Esophagus muscularis mucosa (tissue), 4 donors: Measurements from ENCODE around the gene TRAP1. TPM values are rescaled to one million over a fixed set of nuclear protein-coding genes. Genes with fewer than 3 reads are reported as not detected.

Source experiments
- DNase-seq: peaks from one replicate; pipeline ENCODE4 v3.0.0-alpha.2; 2017; ENCODE audit errors: extremely low spot score
- H3K27ac ChIP-seq, 4 donors: fragments of 200-600 bp; sonication (generic); replicated peaks in 1 of 4; 1 replicate in 3 of 4; 2 replicates in 1 of 4; pipeline ENCODE4 v1.5.1; 2016 to 2019; ENCODE audit warnings: mild to moderate bottlenecking in 1 of 4
- H3K27me3 ChIP-seq, 4 donors: fragments of 200-600 bp; sonication (generic); one replicate each; pipeline versions ENCODE4 v1.5.1 to v1.6.0; 2016 to 2019
- H3K36me3 ChIP-seq, 4 donors: fragments of 200-600 bp; sonication (generic); one replicate each; pipeline ENCODE4 v1.5.1; 2016 to 2019
- H3K4me1 ChIP-seq, 4 donors: fragments of 200-600 bp; sonication (generic); one replicate each; pipeline ENCODE4 v1.5.1; 2016 to 2019
- H3K4me3 ChIP-seq, 4 donors: fragments of 200-600 bp; sonication (generic); 1 replicate in 2 of 4; 2 replicates in 2 of 4; pipeline ENCODE4 v1.5.1; 2016 to 2019; ENCODE audit warnings: mild to moderate bottlenecking in 4 of 4, moderate library complexity in 1 of 4
- H3K9me3 ChIP-seq, 4 donors: fragments of 200-600 bp; sonication (generic); 1 replicate in 3 of 4; 2 replicates in 1 of 4; pipeline ENCODE4 v1.5.1; 2016 to 2019
- EP300 ChIP-seq: sonication (generic); formaldehyde crosslinking; IDR thresholded peaks from one replicate; pipeline ENCODE4 v1.6.1; 2017; ENCODE audit warnings: antibody characterized with exemption
- POLR2A ChIP-seq: fragments of 450-650 bp; IDR thresholded peaks from one replicate; pipeline ENCODE4 v1.6.1; 2017; ENCODE audit warnings: antibody characterized with exemption, moderate library complexity, mild to moderate bottlenecking, low read depth
- POLR2AphosphoS5 ChIP-seq, 2 donors: sonication (generic); formaldehyde crosslinking; IDR thresholded peaks; one replicate each; pipeline ENCODE4 v1.6.1; 2017; ENCODE audit warnings: antibody characterized with exemption in 2 of 2
- WGBS: methylation state at CpG from one replicate; pipeline ENCODE4 v1.1.5; 2018; 5-methylcytosine and 5-hydroxymethylcytosine counted together
- intact Hi-C: fragments of 100-400 bp; cut with DNase I; formaldehyde crosslinking; loops from one replicate; pipeline ENCODE4 v1.15.1; 2023
- total RNA-seq, 4 donors: library from RNA; depleted of rRNA; stranded (reverse); fragments of >200 nt; gene quantifications; one replicate each; pipeline versions ENCODE4 v1.1.0 to v1.2.1, GENCODE V29; 2016
- TF ChIP-seq, protein P1 (sequence below), 3 experiments: fragments of 200-600 bp in 2 of 3; fragments of 450-650 bp in 1 of 3; sonication (generic) in 2 of 3; IDR thresholded peaks; one replicate each; pipeline ENCODE4 v1.5.1; 2017 to 2019; ENCODE audit warnings: antibody characterized with exemption in 3 of 3, mild to moderate bottlenecking in 2 of 3, moderate library complexity in 1 of 3

The TRAP1 gene
- total RNA-seq, 4 donors from 2014 or later, result 43.6 to 63.7 (median 46.8) TPM

DNA sequence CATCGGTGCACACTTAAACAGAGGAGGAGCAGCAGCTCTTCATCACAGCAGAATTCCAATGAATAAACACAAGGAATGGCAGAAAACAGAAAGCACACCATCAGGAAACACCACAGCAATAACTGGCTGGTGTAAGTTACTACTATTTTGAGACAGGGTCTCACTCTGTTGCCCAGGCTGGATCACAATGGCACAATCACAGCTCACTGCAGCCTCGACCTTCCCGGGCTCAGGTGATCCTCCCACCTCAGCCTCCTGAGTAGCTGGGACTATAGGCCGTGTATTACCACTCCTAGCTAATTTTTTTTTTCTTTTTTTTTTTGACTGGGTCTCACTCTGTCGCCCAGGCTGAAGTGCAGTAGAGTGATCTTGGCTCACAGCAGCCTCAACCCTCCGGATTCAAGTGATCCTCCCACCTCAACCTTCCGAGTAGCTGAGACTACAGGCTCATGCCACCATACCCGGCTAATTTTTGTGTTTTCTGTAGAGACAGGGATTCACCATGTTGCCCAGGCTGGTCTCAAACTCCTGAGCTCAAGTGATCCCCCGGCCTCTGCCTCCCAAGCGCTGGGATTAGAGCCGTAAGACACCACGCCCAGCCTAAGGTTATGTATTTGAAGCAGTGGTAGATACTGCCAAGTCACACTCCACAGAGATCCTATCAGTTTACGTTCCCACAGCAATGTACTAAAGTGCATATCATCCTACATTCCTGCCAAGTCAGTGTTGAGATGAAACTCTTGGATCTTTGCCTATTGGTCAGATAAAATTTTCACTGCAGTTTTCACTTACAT lies 20.7 kb downstream of the TRAP1 start:
- TF ChIP-seq EP300 (no peak), POLR2A (no peak)
- no peaks in the 10 kb centered on the region for H3K9me3 ChIP-seq
- H3K27ac ChIP-seq, result no peak overlapping the region
- no peak for DNase-seq
- WGBS, result 74% methylated on average over 13 of the region's 13 CpGs
- intact Hi-C loops, result no loop called here
- no peaks in the 10 kb centered on the region for H3K27me3 ChIP-seq
- H3K36me3 ChIP-seq, result peaks cover 0 to 12% (median 2%) of the 10 kb centered on the region in 4 donors
- H3K4me1 ChIP-seq, result peaks cover 0 to 4% (median 0%) of the 10 kb centered on the region in 4 donors
- H3K4me3 ChIP-seq, result no peak overlapping the region

DNA sequence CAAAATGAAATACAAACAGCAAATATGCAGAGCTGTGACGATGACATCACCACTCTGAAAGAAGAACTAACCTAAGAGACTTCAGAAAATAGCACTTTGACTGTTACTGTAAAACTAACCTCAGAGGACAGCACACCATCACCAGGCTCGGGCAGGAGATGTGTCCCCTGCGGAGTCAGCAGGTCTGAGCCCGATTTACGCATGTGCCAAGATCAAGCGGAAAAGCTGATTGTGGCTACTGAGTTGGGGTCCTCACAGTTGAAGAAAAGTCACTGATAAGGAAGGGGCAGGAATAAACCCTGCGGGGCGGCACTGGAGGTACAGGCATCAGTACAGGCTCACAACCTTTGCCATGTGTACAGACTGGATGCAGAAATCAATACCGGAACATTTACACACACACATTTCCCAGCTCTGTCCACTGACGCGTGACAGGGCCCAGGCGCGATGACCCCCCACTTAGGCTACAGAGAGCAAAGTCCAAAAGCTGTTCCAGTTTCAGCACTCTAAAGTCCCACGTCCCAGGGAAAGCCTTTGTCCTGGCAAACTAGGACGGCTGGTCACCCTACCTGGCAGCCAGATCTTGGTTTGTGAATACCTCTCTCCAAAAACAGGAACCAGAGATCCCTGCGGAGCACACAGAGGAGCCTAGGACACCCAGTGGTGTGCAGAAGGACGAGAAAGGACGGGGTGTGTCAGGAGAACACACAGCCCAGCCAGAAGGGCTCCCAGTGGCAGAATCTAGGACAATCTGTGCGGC lies 21.5 kb downstream of the TRAP1 start:
- no peaks in the 10 kb centered on the region for H3K27me3 ChIP-seq
- H3K4me3 ChIP-seq, result no peak overlapping the region
- no peak for TF ChIP-seq POLR2A
- TF ChIP-seq POLR2AphosphoS5 (IDR thresholded peaks at IDR 0.05), result no peak
- TF ChIP-seq, protein P1, sequence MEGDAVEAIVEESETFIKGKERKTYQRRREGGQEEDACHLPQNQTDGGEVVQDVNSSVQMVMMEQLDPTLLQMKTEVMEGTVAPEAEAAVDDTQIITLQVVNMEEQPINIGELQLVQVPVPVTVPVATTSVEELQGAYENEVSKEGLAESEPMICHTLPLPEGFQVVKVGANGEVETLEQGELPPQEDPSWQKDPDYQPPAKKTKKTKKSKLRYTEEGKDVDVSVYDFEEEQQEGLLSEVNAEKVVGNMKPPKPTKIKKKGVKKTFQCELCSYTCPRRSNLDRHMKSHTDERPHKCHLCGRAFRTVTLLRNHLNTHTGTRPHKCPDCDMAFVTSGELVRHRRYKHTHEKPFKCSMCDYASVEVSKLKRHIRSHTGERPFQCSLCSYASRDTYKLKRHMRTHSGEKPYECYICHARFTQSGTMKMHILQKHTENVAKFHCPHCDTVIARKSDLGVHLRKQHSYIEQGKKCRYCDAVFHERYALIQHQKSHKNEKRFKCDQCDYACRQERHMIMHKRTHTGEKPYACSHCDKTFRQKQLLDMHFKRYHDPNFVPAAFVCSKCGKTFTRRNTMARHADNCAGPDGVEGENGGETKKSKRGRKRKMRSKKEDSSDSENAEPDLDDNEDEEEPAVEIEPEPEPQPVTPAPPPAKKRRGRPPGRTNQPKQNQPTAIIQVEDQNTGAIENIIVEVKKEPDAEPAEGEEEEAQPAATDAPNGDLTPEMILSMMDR (IDR thresholded peaks at IDR 0.05), result no peak
- no peak for TF ChIP-seq EP300
- H3K9me3 ChIP-seq, result no peaks in the 10 kb centered on the region
- H3K27ac ChIP-seq, result no peak overlapping the region
- intact Hi-C loops, result no loop called here
- no peak for DNase-seq
- WGBS, result 86% methylated on average over 19 of the region's 19 CpGs
- peaks cover 2 to 12% (median 7%) of the 10 kb centered on the region in 4 donors for H3K4me1 ChIP-seq
- peaks cover 0 to 10% (median 2%) of the 10 kb centered on the region in 4 donors for H3K36me3 ChIP-seq

DNA sequence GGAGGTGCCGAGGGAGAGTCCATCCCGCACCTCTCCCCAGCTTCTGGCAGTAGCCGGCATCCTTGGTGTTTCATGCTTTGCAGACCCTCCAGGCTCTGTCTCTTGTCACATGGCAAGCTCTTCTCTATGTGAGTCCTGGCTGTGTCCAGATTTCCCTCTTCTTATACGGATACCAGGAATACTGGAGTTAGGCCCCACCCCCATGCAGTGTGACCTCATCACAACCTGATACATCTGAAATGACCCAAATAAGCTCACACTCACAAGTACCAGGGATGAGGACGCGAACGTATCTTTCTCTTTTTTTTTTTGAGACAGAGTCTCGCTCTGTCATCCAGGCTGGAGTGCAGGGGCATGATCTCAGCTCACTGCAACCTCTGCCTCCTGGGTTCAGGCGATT lies 23.3 kb downstream of the TRAP1 start:
- Histone ChIP-seq H3K4me1 (peaks cover 6 to 23% (median 19%) of the 10 kb centered on the region in 4 donors), H3K36me3 (peaks cover 0 to 14% (median 2%) of the 10 kb centered on the region in 4 donors), H3K4me3 (no peak overlapping the region), H3K9me3 (no peaks in the 10 kb centered on the region), H3K27me3 (no peaks in the 10 kb centered on the region), H3K27ac (no peak overlapping the region)
- WGBS, result 89% methylated on average over 9 of the region's 9 CpGs
- DNase-seq, result no peak
- TF ChIP-seq, protein P1 (IDR thresholded peaks at IDR 0.05), result no peak
- TF ChIP-seq POLR2AphosphoS5 (IDR thresholded peaks at IDR 0.05) (no peak), POLR2A (no peak), EP300 (no peak)
- intact Hi-C loops, result no loop called here

DNA sequence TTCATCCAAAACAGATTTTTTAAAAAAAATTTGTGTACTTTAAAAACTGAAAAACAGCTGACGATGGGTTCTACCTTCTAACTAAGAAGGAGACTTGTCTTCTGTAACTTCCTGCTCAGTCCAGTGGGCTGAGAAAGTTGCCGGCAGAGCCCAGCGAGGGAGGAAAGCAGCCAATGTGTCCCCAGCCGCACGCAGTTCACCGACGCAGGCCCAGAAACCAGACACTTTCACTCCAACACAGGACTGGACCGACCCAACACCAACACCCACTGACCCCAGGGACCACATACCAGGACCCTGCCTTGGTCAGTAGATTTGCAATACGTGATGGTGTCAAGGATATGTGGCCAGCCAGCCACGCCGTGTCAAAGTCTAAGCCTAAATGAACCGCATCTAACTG lies 25.6 kb downstream of the TRAP1 start:
- Histone ChIP-seq H3K9me3 (no peaks in the 10 kb centered on the region), H3K36me3 (peaks cover 0 to 37% (median 19%) of the 10 kb centered on the region in 4 donors), H3K4me1 (peaks cover 6 to 23% (median 19%) of the 10 kb centered on the region in 4 donors), H3K27ac (peak overlapping the region in 3 of 4 donors; percentile 3 to 22 (median 18)), H3K27me3 (no peaks in the 10 kb centered on the region), H3K4me3 (no peak overlapping the region)
- 77% methylated on average over 12 of the region's 12 CpGs for WGBS
- TF ChIP-seq POLR2A (no peak), EP300 (no peak), POLR2AphosphoS5 (IDR thresholded peaks at IDR 0.05) (no peak)
- TF ChIP-seq, protein P1 (IDR thresholded peaks at IDR 0.05), result no peak
- intact Hi-C loops, result loop anchor here (2.0 kb wide), 1 partner anchor 189 kb away; the partner anchor contains the start of gene CREBBP
- DNase-seq, result no peak
